ENCODE measurements around the gene OR1N1.
"Not testable (repeated sequence)": the region's sequence is repeated elsewhere in the genome, so short reads cannot be mapped to it uniquely, and the experiment has no call there.

The OR1N1 gene, protein sequence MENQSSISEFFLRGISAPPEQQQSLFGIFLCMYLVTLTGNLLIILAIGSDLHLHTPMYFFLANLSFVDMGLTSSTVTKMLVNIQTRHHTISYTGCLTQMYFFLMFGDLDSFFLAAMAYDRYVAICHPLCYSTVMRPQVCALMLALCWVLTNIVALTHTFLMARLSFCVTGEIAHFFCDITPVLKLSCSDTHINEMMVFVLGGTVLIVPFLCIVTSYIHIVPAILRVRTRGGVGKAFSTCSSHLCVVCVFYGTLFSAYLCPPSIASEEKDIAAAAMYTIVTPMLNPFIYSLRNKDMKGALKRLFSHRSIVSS

DNA sequence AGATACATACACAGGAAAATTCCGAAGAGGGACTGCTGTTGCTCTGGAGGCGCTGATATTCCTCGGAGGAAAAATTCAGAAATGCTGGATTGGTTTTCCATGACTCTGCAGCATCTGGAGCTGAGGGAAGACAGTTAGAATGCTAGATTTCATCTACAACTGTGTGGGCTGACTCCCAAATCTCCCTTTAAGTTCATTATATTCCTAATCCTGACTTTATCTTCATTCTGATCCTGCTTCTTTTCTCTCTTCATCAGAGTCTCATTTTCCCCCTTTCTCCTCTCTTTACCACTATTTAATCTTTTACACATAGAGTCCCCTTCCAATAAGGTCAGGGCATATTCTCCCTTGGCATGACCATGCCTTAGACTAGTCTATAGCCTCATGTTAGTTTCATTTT lies at the start of gene OR1N1:
Gene OR1N1 (minus strand): TSS at position 101 of the 400 bp plus-strand sequence. CDS start 0 bp downstream, at position 101.
- DNase-seq, result no peak

DNA sequence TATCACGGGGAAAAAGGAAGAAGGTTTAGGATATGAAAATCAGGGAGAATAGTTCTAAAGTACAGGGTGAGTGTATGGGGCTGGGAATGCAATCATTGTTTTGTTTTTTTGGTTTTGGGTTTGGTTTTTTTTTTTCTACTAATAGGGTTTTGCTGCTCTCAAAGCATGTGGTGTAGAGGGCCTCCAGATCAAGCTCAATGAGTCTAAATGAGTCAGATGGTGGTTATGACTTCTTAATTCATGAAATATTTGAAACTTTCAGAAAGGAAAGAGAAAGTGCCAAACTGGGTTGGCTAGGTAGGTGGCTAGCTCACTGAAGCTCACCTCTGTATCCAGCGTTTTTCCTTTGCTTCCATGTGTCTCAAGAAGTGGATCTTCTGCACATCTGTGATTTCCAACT lies 45.4 kb upstream of the OR1N1 start:
- no peak for DNase-seq

DNA sequence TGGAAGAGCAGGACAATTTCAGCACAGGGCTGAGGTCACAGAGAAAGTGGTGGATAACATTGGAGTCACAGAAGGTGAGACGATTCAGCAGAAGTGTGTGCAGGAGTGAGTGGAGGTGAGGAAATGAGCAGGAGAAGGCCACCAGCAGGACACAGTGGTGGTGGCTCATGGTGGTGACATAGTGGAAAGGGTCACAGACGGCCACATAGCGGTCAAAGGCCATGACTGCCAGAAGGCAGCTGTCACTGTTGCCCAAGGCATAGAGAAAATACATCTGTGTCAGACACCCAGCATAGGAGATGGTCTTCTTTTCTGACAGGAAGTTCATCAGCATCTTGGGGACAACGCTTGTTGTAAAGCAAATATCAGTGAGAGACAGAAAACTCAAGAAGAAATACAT lies 40.8 kb upstream of the OR1N1 start:
- no peak for DNase-seq

DNA sequence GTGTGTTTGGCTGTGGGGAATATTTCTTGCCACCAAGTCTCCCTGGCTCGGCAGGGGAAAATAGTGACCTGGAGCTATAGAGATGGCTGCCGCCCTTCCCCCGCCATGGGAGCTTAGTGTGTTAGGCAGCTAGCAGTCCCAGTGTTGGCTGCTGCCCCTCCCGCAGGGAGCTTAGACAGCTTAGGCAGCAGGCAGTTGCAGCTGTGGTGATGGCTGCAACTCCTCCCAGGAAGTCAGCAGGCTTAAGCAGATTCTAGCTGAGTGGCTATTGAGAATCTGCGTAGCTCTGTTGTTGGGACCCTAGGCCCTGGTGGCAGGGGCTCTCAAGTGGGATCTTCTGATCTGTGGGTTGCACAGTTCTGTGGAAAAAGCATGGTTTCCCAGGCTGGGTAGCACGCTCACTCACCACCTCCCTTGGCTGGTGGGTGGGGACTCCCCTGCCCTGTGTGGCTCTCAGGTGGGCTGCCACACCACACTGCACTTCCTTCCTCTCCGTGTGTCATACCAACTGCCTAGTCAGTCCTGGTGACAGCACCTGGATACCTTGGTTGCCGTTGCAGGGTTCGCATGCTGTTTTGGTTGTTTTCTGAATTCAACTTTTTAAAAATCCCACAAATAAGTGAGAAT lies 35.2 kb upstream of the OR1N1 start:
- no peak for DNase-seq

DNA sequence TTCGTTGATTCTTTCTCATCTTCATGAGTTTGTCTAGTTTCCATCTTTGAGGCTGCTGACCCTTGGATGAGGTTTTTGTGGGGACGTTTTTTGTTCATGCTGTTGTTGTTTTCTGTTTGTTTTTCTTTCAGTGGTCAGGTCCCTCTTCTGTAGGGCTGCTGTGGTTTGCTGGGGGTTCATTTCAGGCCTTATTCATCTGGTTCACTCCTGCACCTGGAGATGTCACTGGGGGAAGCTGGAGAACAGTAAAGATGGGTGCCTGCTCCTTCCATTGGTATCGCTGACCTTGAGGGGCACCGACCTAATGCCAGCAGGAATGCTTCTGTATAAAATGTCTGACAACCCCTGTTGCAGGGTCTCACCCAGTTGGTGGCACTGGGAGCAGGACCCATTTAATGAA lies 34.4 kb upstream of the OR1N1 start:
- no peak for DNase-seq

DNA sequence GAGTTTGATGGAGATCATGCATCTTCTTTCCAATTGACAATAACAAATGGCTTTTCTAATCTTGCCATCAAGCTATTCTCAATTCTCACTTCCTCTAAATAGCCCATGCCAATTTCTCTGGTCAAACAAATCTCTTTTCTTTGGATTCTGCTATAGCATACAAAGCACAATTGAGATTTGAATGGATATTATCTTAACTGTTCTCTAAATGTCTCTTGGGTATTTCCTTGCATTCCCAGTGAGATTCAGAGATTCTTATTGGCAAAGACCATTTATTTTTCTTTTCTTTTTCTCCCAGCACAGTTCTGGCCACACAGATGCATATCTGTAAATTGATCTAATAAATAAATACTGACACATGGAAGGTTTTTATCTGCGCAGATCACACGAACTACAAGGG lies 25.7 kb upstream of the OR1N1 start, which contains the start of gene OR1N2:
Gene OR1N2 (plus strand): TSS at position 301 of the 400 bp plus-strand sequence. CDS start 100 bp downstream, outside the sequence.
- no peak for DNase-seq

DNA sequence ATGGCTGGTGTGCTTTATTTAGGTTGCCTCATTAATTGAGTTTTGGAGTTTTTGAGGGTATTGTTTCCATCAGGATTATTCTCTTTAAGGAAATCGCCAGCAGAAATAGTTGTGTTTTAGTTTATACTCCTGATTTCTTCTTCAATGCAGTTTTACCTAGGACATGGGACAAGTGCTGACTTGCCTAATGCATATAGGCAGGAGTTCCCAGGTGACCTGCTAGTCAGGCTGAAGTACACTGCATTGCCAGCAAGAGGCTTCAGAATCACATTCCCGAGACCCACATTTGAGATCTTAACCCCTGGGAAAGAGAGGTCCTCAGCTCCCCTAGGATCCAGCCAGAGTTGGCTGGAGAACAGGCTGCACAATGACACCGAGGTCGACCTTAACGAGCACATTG lies 24.3 kb upstream of the OR1N1 start:
- no peak for DNase-seq

DNA sequence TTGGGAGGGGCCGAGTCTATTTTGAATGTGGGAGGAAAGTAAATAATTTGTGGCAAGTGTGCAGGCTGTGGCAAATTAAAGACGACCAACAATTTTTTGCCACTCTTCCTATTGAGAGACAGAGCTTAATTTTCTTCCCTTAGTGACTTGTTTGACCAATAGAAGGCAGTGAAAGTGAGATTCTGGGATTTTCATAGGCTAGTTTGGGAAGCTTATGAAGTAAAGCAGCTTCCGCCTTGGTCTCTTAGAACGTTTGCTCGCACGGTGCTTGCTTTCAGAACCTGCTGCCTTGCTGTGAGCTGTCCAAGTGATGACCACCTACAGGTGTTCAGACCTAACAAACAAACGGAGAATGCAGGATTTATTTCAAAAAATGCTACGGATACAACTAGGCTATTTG lies 19.1 kb upstream of the OR1N1 start:
- no peak for DNase-seq

DNA sequence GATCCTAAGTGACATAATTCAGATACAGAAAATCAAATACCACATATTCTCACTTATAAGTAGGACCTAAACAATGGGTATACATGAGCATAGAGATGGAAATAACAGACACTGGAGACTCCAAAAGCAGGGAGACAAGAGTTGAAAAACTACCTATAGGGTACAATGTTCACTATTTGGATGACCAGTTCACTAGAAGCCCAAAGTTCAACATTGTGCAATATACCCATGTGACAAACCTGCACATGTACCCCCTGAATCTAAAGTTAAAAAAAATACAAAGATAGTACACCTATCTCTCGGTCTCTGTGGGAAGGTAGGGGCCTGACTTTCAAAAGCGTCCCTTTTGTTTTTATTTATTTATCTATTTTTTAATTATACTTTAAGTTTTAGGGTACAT lies 11.7 kb upstream of the OR1N1 start:
- DNase-seq, result no peak

DNA sequence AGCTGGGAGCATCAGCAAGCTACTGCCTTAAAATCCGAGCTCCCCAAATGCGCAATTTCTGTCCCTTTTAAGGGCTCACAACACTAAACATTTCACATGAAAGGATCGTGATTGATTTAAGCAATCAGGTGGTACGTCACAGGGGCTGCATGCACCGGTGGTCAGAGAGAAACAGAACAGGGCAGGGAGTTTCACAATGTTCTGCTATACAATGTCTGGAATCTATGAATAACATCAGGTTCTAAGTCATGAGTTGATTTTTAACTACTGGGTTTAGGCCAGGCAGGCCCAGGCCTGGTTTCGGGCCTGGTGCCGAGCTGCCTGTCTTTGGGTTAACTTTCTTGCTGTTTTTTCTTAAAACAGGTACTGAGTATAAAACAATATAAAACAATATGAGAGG lies 10.0 kb upstream of the OR1N1 start:
- DNase-seq, result not testable (repeated sequence)

DNA sequence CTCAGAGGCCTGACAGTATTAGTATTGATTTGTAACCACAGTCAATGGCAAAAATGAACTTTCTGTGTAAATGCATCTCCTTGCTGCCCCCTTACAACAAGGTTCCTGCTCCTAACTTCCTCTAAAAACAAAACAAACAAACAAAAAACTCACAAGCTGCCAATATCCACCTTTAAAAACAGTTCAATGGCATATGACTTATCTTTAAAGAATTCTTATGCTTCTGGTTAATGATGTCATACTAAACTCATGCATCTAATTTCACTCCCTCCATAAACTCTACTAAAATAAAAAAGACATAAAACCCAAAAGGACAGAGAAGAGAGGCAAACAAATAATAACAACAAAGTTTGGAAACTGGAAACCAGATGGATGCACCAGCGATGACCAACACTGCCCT lies 9.0 kb upstream of the OR1N1 start:
- DNase-seq, result no peak

DNA sequence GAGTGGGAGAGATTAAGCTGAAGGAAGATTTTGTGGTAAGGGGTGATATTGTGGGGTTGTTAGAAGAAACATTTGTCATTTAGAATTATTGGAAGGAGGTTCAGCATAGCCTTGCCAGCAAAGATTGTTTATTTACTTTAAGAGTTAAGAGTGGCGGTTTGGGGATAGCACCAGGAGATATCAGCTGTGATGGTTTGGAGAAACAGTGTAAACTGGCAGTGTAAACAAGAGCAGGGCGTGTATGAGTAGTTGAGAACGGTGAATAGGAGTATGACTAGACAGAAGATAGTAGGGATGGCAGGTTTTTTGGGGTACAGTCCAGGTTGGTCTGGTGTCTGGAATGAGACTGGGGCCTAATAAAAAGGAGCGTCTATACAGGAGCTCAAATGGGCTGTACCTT lies 4.1 kb upstream of the OR1N1 start:
- DNase-seq, result not testable (repeated sequence)

DNA sequence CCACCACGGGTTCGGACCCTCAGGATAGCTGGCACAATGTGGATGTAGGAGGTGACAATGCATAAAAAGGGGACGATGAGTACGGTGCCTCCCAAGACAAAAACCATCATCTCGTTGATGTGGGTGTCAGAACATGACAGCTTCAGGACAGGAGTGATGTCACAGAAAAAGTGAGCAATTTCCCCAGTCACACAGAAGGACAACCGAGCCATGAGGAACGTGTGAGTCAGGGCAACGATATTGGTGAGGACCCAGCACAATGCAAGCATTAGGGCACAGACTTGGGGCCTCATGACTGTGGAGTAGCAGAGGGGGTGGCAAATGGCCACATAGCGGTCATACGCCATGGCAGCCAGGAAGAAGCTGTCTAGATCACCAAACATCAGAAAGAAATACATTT lies 491 bp downstream of the OR1N1 start:
- DNase-seq, result no peak

DNA sequence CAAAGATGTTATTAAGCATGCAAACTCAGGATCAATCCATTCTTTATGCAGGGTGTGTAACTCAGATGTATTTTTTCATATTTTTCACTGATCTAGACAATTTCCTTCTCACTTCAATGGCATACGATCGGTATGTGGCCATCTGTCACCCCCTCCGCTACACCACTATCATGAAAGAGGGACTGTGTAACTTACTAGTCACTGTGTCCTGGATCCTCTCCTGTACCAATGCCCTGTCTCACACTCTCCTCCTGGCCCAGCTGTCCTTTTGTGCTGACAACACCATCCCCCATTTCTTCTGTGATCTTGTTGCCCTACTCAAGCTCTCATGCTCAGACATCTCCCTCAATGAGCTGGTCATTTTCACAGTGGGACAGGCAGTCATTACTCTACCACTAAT lies 7.7 kb downstream of the OR1N1 start:
- no peak for DNase-seq

DNA sequence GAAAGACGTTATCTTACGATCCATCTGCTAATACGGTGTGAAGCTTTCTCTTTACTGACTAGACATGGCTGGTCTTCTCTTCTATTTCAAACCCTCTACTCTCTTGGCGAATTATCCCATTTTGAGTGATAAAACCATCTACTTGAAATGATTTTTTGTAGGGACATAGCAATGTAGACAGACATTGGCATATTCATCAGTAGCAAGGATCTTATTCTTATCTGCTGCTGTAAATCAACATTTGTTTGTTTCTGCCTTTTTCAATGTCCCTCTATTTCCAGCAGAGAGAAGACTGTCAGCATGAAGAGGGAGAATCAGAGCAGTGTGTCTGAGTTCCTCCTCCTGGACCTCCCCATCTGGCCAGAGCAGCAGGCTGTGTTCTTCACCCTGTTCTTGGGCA lies 8.3 kb downstream of the OR1N1 start, which contains the start of gene OR1J4:
Gene OR1J4 (plus strand): TSS at position 301 of the 400 bp plus-strand sequence. CDS start 0 bp downstream, at position 301.
- no peak for DNase-seq

DNA sequence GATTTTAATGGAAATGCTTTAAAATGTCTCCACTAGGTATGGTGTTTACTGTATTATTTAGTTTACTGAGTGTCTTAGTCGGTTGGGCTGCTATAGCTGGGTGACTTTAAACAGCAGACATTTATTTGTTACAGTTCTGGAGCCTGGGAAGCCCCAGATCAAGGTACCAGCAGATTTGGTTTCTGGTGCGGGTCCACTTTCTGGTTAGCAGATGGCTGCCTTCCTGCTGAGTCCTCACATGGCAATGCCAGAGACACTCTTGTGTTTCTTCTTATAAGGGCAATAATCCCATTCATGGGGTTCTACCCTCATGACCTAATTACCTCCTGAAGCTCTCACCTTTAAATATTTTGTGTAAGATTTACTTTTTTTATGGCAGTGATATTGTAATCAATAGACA lies 8.9 kb downstream of the OR1N1 start:
- no peak for DNase-seq

DNA sequence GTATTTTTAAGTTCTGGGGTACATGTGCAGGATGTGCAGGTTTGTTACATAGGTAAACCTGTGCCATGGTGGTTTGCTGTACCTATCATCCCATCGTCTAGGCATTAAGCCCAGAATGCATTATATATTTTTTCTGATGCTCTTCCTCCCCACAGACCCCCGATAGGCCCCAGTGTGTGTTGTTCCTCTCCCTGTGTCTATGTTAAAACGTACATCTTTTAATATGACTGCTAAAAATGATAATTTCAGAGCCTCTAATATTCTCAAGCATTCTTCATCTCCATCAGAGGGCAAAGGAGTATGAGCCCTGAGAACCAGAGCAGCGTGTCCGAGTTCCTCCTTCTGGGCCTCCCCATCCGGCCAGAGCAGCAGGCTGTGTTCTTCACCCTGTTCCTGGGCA lies 16.6 kb downstream of the OR1N1 start, which contains the start of gene OR1J2:
Gene OR1J2 (plus strand): TSS at position 301 of the 400 bp plus-strand sequence. CDS start 0 bp downstream, at position 301.
- DNase-seq, result no peak

DNA sequence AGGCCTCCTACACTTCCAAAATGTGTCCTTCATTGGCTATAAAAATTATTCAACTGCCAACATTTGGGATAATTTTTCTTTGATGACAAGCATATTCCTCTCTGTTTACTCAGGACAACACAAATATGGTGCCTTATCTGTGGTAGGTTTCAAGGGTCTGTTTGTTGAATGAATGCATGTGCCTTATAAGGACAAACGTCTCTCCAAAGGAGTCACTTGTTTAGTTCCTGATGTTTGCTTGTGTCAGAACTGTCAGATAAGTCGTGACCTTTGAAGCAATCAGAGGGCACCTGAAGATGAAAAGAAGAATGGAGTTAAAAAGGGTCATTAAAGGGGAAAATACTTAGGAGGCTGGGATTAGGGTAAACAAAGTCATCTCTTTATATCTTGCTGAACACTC lies 20.1 kb downstream of the OR1N1 start:
- DNase-seq, result no peak

DNA sequence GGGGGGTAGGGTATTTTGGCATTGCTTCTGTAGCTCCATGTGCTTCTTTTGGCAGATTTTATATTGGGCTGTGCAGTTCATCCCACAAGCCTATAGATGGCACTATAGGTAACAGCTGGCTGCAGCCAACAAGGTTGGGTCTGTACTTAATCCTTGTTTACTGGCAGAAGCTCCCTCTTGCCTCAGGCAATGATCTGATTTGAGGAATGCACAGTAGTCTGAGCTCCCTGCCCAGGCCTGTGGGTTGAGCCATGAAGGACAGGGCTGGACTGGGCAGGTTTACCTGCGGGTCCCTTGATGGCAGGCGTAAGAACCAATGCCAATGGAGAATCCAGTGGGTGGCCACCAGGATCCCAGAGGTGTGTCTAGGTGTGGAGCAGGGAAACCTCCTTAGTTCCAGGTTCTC lies 28.2 kb downstream of the OR1N1 start:
- no peak for DNase-seq

DNA sequence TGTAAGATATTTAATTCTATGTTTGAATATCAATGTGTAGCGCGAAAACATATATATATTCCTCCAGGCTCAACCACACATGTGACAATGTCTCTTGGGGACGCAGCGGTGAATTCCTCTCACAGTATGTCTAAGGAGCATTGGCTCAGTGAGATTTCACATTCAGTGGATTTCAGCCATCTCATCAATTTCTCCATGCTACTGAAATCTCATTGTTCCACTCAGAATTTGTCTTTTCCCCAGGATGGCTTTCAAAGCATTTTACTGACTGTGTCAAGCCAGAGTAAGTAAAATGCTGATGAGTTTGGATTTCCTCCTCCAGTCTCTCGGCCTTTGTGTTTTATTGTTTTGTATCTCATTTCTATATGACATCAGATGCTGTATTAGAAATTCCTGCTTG lies 48.0 kb downstream of the OR1N1 start:
- no peak for DNase-seq

DNA sequence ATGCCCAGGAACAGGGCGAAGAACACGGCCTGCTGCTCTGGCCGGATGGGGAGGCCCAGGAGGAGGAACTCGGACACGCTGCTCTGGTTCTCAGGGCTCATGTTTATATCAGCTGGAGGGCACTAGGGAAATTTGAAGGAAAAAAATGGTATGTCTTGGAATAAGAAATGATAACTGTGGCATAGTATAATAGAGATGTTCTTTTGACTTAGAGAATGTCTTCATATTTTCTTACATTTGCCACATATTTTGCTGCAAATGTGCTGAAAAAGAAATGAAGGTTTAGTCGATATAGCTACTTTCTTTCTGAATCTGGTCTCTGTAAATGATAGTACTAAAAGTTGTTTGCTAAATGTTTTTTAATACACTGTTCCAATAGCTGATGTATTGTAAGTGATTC lies 49.3 kb downstream of the OR1N1 start, which contains the start of gene OR1J1:
Gene OR1J1 (minus strand): TSS at position 101 of the 400 bp plus-strand sequence. CDS start 0 bp downstream, at position 101.
- no peak for DNase-seq

DNA sequence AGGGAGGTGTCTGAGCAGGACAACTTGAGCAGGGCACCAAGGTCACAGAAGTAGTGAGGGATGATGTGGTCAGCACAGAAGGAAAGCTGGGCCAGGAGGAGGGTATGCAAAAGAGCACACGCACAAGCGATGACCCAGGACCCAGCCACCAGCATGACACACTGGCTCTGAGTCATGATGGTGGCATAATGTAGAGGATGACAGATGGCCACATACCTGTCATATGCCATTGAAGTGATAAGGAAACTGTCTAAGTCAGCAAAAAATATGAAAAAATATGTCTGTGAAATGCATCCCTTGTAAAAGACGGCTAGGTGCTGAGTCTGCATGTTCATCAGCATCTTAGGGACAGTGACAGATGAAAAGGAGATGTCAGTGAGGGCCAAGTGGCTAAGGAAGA lies 49.7 kb downstream of the OR1N1 start:
- no peak for DNase-seq

Measured in NCI-H446 treated with DMSO at 0.1 percent for 48 hours (cell line).